HG03558 (cell line): ENCODE measurements around the gene CFAP20DC.
"Not testable (repeated sequence)": the region's sequence is repeated elsewhere in the genome, so short reads cannot be mapped to it uniquely, and the experiment has no call there.

Experiments used
- ATAC-seq: cut with Tn5 transposase; IDR thresholded peaks from one replicate; pipeline ENCODE4 v1.9.1; 2021; ENCODE audit warnings: moderate number of reproducible peaks; ENCODE audit not compliant: unreplicated experiment; ENCODE audit errors: extremely low read depth

CFAP20DC gene

DNA sequence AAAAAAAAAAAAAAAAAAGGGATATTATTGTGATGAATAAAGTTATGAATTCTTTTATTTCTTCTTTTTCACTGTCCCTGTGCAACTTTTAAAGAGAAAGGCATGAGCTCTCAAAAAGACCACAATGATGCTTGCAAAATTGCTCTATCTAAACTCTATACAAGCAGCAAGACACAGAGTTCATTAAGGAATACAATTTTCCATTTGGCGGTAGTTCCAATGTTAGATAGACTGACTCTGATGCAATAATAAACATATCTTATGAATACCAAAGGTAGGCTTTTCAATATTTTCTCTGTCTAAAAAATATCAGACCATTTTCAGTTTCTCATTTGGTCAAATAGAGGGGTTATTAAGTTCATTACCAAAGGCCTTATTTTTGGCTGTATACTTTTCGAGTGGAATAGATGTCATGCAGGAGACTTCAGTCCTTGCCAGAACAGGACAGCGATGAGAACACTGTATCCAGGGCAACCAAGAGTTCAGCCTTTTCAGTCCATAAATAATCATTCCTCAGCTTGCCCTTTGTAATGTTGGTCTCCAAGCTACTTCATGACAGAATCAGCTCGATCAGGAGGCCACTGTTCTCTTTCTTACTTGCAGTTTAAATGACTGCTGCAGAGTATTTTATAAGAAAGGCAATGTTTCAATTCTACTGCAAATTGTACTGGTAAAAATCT is 220.4 kb downstream of the CFAP20DC start:
- ATAC-seq = no peak

DNA sequence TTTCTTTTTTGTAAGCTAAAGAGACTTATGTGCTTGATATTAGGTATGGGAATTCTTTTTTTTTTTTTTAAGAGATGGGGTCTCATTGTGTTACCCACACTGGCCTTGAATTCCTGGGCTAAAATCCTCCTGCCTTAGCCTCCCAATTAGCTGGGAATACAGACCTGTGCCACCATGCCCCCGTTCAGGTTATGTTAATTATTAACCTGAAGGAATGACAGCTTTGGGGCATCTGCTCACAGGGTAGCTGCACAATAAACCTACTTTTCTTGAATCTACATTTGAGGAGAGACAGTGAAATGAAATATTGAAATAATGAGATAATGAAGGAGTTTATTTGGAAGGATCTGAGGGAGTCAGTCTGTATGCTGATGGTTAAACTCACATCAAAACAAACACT is 225.0 kb downstream of the CFAP20DC start:
- no peak for ATAC-seq

DNA sequence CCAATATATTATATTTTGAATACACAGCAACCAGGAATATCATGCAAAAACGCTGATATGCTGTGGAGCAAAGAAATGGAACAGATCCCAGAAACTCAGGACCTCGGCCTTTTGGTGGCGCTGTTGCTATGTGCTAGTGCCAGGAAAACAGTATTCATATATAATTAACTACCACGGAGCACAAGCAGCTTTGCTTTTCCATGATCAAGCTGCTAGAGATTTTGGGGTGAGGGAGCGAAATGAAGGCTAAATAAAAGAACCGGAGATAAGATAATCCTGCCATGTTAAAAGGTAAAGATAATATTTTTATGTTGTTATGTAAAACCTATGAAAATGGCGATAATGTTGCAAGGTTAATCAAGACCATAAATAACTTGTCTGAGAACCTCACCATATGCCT is 225.5 kb downstream of the CFAP20DC start:
- no peak for ATAC-seq

GRCh38 chr3:58806551-58807244 is 243.1 kb downstream of the CFAP20DC start:
- ATAC-seq = not testable (repeated sequence)

- no peak for ATAC-seq
Observed at GRCh38 chr3:58804914-58805313, 244.9 kb downstream of the CFAP20DC start.

DNA sequence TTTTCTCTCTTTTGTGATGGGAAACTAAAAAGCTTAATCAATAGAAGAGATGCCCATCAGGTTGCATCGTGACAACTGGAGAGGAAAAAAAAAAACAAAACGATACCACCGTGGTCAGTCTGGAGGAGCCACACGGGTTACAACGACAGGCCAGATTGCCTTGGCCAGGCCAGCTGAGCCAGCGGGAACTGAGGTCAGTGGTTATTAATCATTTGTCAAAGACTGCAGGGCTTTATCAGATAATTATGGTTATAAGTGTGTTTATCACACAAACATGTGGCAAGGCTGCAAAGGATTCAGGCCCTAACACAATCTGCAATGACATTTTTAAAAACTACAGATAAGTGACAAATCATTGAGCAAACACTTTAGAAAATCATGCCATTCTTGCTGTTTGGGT is 248.3 kb downstream of the CFAP20DC start:
- no peak for ATAC-seq

DNA sequence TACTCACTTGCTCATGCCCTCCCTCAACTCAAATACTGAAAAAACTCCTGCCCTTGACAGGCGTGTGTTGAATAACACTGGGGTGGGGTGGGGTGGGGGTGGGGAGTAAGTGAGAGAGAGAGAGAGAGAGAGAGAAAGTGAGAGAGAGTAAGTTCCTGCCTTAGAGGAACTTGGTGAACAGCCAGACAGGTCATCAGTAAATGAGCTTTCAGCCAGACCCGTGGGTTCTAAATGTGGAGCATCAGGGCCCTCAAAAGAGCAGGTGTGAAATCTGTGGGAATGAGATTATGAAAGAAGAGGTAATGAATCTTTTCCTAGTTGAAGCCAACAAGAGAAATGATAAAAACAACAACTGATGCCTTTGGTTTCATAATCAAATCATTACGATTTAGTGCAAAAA is 248.9 kb downstream of the CFAP20DC start:
- no peak for ATAC-seq

- ATAC-seq = no peak
Observed at GRCh38 chr3:58800032-58800431, 249.8 kb downstream of the CFAP20DC start.

- no peak for ATAC-seq
Observed at GRCh38 chr3:58799271-58799670, 250.6 kb downstream of the CFAP20DC start.

- ATAC-seq = no peak
Observed at GRCh38 chr3:58798312-58798711, 251.5 kb downstream of the CFAP20DC start.

DNA sequence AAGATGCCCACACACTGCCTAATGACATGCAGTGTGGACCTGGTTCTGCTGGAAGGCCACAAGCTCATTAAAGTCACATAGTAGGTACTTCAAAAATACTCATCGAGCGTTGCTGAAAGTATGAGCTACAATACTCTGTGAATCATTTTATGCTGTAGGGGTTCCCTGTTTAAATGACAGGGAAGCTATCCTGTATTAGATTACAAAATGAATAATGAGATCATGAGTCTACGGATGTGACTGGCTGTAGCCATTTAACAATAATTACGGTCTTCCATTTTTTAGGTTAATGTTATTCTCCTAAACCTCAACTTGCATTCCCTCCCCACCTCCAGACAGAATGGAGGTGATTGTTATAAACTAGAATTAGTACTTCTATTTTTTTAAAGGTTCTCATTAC is 255.1 kb downstream of the CFAP20DC start:
- no peak for ATAC-seq

DNA sequence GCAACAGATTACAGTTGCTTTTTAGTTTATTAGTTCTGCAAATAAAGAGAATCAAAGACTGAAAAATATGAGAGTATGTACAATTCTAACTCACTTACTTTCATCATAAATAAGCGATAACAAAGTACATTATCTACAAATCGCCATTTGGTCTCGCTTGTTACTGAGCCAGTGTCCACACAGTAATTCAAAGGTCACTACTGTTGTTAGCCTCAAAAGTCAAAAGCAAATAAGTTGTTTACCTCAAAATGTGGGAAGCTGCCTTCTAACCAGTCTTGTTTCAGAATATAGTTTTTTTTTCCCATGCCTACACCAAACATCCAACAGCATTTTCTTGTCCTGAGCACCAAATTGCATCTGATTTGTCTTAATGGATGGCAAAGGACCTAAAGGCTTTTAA is 255.9 kb downstream of the CFAP20DC start:
- ATAC-seq = no peak

GRCh38 chr3:58792921-58793451 is 256.8 kb downstream of the CFAP20DC start:
- no peak for ATAC-seq

GRCh38 chr3:58789385-58789784 is 260.4 kb downstream of the CFAP20DC start:
- ATAC-seq = no peak

DNA sequence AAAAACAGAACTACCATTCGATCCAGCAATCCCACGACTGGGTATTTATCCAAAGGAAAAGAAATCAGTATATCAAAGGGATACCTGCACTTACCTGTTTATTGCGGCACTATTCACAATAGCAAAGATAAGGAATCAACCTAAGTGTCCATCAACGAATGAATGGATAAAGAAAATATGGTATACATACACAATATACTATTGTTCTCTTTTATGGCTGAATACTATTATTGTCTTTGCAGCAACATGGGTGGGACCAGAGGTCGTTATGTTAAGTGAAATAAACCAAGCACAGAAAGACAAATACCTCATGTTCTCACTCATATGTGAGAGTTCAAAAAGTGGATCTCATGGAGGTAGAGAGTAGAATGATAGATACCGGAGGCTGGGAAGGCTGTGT is 264.9 kb downstream of the CFAP20DC start:
- no peak for ATAC-seq

- no peak for ATAC-seq
Observed at GRCh38 chr3:58784425-58784824, 265.4 kb downstream of the CFAP20DC start.

DNA sequence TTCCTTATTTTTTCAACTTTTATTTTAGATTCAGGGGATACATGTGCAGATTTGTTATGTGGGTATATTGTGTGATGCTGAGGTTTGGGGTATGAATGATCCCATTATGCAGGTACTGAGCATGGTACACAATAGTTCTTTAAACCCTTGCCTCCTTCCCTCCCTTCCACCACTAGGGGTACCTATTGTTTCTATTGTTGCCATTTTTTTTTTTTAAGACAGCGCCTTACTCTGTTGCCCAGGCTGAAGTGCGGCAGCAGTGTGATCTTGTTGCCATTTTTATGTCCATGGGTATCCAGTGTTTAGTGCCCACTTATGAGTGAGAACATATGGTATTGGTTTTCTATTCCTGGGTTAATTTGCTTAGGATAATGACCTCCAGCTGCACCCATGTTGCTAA is 266.0 kb downstream of the CFAP20DC start:
- ATAC-seq = no peak

GRCh38 chr3:58779934-58780333 is 269.9 kb downstream of the CFAP20DC start:
- no peak for ATAC-seq

DNA sequence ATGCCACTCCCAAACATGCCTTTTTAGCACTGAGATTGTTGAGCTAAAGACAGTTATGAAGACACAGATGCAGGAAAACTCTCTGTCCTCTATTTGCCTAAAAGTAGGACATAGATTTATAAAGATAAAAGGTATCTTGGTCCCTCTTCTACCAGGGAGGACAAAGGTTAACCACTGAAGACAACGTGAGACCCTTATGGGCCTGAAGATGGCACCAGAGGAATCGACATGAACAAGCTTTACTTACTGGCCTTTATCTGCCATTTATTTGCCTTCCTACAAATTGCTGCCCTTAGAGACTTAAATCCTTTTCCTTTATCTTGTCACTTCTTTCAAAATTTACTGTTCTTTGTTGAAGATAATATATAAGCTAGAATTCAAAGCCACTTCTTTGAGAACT is 273.6 kb downstream of the CFAP20DC start:
- ATAC-seq = no peak

DNA sequence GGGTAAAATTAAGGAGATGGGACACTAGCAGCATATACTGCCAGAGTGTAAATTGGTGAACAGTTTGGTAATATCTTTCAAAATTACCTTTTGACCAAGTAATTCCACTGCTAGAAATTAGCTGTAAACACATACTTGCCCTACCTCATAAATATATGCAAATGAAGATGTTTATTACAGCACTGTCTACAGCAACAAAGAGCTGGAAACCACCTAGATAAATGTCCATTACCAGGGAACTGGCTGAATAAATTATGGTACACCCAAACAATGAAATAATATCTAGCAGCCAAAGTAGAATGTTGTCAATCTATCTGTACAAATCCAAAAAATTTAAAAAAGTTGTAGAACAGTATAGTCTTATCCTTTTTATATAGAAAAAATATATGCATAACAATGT is 277.4 kb downstream of the CFAP20DC start:
- no peak for ATAC-seq

DNA sequence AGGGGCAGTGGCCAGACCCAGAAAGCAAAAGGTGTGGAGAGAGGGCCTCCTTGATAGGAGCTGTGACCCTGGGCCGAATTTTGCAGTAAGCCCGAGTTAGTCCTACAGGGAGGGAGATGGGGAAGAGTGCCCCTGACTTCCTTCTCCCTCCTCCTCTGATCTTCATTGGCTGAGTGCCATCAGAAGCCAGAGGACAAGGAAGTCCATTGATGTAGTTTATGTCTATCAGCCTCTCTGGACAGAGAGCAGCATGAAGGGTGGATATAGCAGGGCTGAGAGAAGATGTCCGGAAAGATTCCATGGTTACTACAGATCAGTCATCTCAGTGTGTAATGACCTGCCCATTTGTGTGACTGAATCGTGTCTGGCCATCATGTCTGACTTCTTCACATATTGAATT is 280.8 kb downstream of the CFAP20DC start:
- no peak for ATAC-seq
